Measurements from ENCODE around the gene MAB21L1.

GRCh38 chr13:35473206-35473775, 3.2 kb downstream of the MAB21L1 start:
- no peak for TF ChIP-seq CTCF (conservative IDR thresholded peaks at IDR 0.05; ENCODE audit: low read depth in 2 of 2)
- TF ChIP-seq CREB1 (CRISPR knock-in tag; IDR thresholded peaks at IDR 0.05; ENCODE audit: low read depth): no peak
- no peak for TF ChIP-seq JUNB (IDR thresholded peaks at IDR 0.05; ENCODE audit: unreplicated experiment)
- no peak for TF ChIP-seq EZH2 (IDR thresholded peaks at IDR 0.05; ENCODE audit: low read depth, unreplicated experiment)

Data from GM23338 (cell line).